ENCODE measurements around the gene SLN. TPM values are rescaled to one million over a fixed set of nuclear protein-coding genes. Genes with fewer than 3 reads are reported as not detected.

Gene SLN
- total and polyA plus RNA-seq, 9 of the 15 experiments (the other 6 are each of a cell fraction or from before 2014, with no cell fraction given): not detected

- Histone ChIP-seq H3K79me2 (ENCODE audit: control insufficient read depth, insufficient read depth, low read length) (no peaks in the 10 kb centered on the region), H3K27ac (ENCODE audit: extremely low read depth, low read depth, low read length) (no peak overlapping the region), H3K9ac (ENCODE audit: insufficient read depth in 1 of 2, low read depth in 2 of 2, low read length in 2 of 2) (no peak overlapping the region), H3K4me2 (ENCODE audit: insufficient read depth, low read length) (no peak overlapping the region), H3K4me1 (replicated peaks in 1 of 2; ENCODE audit: control insufficient read depth in 2 of 2, insufficient read depth in 2 of 2, low read length in 2 of 2) (no peaks in the 10 kb centered on the region), H4K20me1 (replicated peaks; ENCODE audit: control insufficient read depth, insufficient read depth, low read length) (no peaks in the 10 kb centered on the region), H3K9me1 (ENCODE audit: control insufficient read depth, insufficient read depth, low read length) (no peaks in the 10 kb centered on the region), H3K36me3 (ENCODE audit: control insufficient read depth, insufficient read depth, low read length) (no peaks in the 10 kb centered on the region), H2AFZ (ENCODE audit: low read depth, low read length) (no peak overlapping the region), H3K4me3 (no peak overlapping the region), H3K9me3 (replicated peaks; ENCODE audit: control insufficient read depth, insufficient read depth, low read depth, low read length) (no peaks in the 10 kb centered on the region; the same call in 1 of the 2 replicates), H3K27me3 (ENCODE audit: control insufficient read depth in 2 of 2, insufficient read depth in 2 of 2, low read length in 2 of 2) (peaks cover 13 to 14% of the 10 kb centered on the region in 2 experiments)
- BruUV-seq (replicated peaks): no TSS peak
- ChIA-PET CTCF (ENCODE audit: low intra/inter-chr PET ratio) (no interaction called here), POLR2A (no interaction called here)
- TF ChIP-seq ZNF436 (CRISPR knock-in tag; IDR thresholded peaks at IDR 0.05) (no peak), THAP7 (CRISPR knock-in tag; IDR thresholded peaks at IDR 0.05) (no peak), FOXO4 (CRISPR knock-in tag; IDR thresholded peaks at IDR 0.05) (no peak), MCM3 (IDR thresholded peaks at IDR 0.05) (no peak), ZFP91 (CRISPR knock-in tag; IDR thresholded peaks at IDR 0.05) (no peak), ZNF146 (CRISPR knock-in tag; IDR thresholded peaks at IDR 0.05; ENCODE audit: unreplicated experiment) (no peak), STAT5B (CRISPR knock-in tag; IDR thresholded peaks at IDR 0.05) (no peak), HCFC1 (IDR thresholded peaks at IDR 0.05; ENCODE audit: low read depth, low read length) (no peak)
- intact Hi-C loops (cut with micrococcal nuclease) (no loop called here), in situ Hi-C loops (cut with MboI) (no loop called here)
- 0% methylated on average over 4 of the region's 4 CpGs for WGBS (ENCODE audit: insufficient coverage, low coverage, missing lambda C conversion rate)
- DNase-seq (ENCODE audit: extremely low read depth in 1 of 4, low spot score in 3 of 4) (no peak), ATAC-seq (no peak), FAIRE-seq (no peak)
Measured at GRCh38 chr11:107716884-107717532, 5.2 kb upstream of the SLN start.
